Skin epidermis (tissue), 12 donors: ENCODE measurements around the gene OR52K2.
A peak's percentile ranks its signal among the peaks of the same experiment; 100 is the strongest.
"Not testable (repeated sequence)": the region's sequence is repeated elsewhere in the genome, so short reads cannot be mapped to it uniquely, and the experiment has no call there.

Experiments used
- H3K27ac ChIP-seq, 21 experiments: fragments of 200-600 bp; sonication (generic) in 11 of 21; one replicate each; pipeline ENCODE4 v1.5.0; 2020; ENCODE audit warnings: mild to moderate bottlenecking in 3 of 21, inconsistent platforms in 2 of 21, moderate library complexity in 2 of 21
- H3K4me3 ChIP-seq, 7 experiments: fragments of 200-600 bp; sonication (generic) in 2 of 7; one replicate each; pipeline ENCODE4 v1.5.0; 2020; ENCODE audit warnings: inconsistent platforms in 2 of 7, mild to moderate bottlenecking in 2 of 7, moderate library complexity in 1 of 7

The OR52K2 gene

DNA sequence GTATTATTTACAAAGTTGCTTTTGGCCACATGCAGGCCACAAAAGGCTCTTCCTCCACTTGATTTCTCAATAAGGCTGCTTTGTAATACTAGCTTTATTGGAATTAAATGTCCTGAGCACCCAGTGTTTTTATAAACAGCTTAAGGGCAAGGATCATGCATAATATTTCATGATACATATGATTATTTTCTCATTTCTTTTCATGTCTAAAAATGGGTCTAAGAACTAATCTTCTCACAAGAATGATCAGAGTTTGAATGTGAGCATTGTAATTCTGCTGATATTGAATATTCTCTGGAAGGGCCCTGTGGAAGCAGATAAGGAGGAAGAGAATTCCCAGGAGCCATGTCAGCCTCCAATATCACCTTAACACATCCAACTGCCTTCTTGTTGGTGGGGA lies at the start of gene OR52K2:
Gene OR52K2, plus strand, starts transcription at position 301 of the 400 bp plus-strand sequence. Its CDS starts 45 bp downstream, at position 346.
- Histone ChIP-seq H3K4me3 (no peak within 1 kb of the TSS), H3K27ac (no peak within 1 kb of the TSS)

GRCh38 chr11:4406206-4406605 lies 42.9 kb upstream of the OR52K2 start:
- H3K27ac ChIP-seq, H3K4me3 ChIP-seq: not testable (repeated sequence)

- Histone ChIP-seq H3K4me3 (no peak overlapping the region), H3K27ac (no peak overlapping the region)
Observed at GRCh38 chr11:4416306-4416705, 32.8 kb upstream of the OR52K2 start.

DNA sequence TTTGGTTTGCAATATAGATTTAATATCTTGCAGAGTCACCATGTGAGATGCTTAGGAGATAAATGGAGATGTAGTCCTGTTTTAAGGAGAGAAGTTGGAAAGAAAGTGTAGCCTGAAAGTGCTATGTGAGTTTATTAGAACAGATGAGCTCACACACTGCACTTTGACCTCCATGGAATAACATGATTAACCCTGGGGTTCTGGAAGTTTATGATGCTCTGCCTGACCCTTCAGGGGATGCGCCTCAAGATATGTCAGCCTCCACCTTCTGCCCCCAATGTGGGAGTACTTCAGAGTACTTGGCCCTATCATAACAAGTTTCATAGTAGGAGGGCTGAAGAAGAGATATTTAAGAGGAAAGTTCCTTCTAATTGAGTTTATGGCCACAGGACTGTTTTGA lies 32.3 kb upstream of the OR52K2 start:
- Histone ChIP-seq H3K27ac (no peak overlapping the region), H3K4me3 (no peak overlapping the region)

DNA sequence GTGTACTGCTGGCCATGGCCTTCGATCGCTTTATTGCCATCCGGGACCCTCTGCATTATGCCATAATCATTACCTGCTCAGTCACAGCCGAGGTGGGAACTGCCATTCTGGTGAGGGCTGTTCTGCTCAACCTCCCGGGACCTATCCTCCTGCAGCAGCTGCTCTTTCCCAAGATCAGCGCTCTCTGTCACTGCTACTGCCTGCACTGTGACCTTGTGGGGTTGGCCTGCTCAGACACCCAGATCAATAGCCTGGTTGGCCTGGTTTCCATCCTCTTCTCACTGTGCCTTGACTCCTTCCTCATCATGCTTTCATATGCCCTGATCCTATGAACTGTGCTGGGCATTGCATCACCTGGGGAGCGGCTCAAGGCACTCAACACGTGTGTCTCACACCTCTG lies 30.7 kb upstream of the OR52K2 start:
- no peak overlapping the region for H3K4me3 ChIP-seq
- no peak overlapping the region for H3K27ac ChIP-seq

- H3K4me3 ChIP-seq: no peak overlapping the region
- H3K27ac ChIP-seq: no peak overlapping the region
Observed at GRCh38 chr11:4430051-4430450, 19.0 kb upstream of the OR52K2 start.

DNA sequence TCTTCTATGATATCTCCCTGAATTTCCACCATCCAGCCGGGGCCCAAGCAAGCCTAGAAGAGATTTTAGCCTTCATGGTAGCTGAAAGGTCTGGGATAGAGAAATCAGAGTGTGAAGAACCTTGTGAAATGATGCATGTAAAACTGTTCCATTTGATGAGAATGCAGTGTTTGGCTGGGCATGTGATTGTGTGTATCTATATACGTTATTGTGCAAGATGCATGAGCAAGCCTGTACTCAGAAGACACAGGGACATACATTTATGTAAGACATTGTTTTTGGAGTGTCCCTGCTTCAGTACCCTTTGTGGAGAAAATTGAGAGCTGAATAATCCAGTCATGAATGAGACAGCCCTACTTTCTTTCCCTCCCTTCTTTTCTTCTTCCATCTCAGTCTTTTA lies 15.2 kb upstream of the OR52K2 start:
- H3K4me3 ChIP-seq: no peak overlapping the region

GRCh38 chr11:4436411-4436810 lies 12.7 kb upstream of the OR52K2 start:
- H3K4me3 ChIP-seq: no peak overlapping the region
- H3K27ac ChIP-seq: no peak overlapping the region

More for the DNA sequence above, 15.2 kb upstream of the OR52K2 start:
- H3K27ac ChIP-seq: no peak overlapping the region

- Histone ChIP-seq H3K4me3 (no peak overlapping the region), H3K27ac (no peak overlapping the region)
Observed at GRCh38 chr11:4441515-4441914, 7.6 kb upstream of the OR52K2 start.

DNA sequence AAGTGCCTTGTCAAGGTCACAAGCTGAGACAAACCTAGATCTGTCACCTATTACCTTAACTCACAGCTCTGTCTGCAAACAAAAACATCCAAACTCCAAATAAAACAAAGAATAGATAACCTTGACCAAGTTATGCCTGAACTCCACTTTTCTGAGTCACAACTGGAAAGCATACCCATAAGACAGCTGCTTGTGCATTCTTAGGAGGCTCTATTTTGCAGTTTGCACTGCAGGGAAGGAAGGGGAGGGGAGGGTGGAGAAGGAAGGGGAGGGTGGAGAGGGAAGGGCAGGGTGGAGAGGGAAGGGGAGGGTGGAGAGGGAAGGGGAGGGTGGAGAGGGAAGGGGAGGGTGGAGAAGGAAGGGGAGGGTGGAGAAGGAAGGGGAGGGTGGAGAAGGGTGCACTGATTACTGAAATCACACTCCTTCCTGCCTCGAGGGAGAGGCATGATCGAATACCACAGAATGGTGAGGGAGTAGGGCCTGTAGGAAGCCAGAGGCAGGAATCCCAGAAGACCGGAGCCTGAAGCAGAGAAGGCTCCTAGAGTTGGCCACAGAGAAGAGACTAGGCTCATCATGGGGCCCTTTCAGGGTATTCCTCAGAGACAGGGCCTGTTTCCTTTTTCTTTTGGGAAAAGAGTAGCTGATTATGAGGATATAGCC lies 5.7 kb upstream of the OR52K2 start:
- H3K27ac ChIP-seq: no peak overlapping the region

DNA sequence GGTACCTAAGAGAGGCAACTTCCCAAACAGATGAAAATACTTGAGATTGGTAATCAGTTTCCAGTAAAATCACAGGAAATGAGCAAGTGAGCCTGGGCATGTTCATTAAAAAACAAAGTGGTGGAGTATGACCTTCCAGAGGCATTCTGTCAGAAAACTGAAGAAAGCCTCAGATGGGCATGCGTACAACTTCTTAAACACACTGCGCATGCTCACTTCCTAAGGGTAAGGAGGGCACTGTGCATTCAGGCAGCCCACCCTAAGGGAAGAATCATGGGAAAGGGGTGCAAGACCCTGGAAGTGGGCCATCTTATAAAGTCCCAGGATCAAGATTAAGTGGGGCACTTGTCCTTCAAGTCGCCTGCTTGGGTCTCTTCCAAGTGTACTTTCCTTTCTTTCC lies 4.0 kb downstream of the OR52K2 start:
- no peak overlapping the region for H3K4me3 ChIP-seq
- no peak overlapping the region for H3K27ac ChIP-seq

More for the DNA sequence above, 5.7 kb upstream of the OR52K2 start:
- no peak overlapping the region for H3K4me3 ChIP-seq

GRCh38 chr11:4454021-4454420 lies 4.9 kb downstream of the OR52K2 start:
- Histone ChIP-seq H3K27ac (peak overlapping the region in 2 of 21 experiments; percentile 1 to 6), H3K4me3 (no peak overlapping the region)

DNA sequence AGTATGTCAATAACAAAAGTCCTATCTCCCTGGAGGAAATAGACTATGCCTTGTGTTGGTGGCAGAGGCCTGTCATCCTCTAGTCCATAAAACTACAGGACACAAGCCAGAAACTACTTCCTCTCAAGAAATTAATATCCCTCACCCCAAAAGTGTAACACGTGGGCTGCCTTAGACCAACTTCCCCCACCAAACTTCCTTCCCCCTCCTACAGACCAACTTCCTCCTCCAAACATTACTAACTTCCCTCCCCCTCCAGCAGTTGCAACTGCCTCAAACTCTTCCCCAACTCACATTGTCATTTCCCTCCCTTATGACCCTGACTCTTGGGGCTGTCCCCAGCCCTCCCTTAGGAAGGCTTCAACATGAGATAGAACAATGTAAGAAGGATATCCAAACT lies 6.3 kb downstream of the OR52K2 start:
- H3K27ac ChIP-seq: peak overlapping the region in 1 of 21 experiments; percentile 50
- H3K4me3 ChIP-seq: no peak overlapping the region

GRCh38 chr11:4459500-4459899 lies 10.4 kb downstream of the OR52K2 start:
- Histone ChIP-seq H3K4me3 (no peak overlapping the region), H3K27ac (no peak overlapping the region)

GRCh38 chr11:4460151-4460550 lies 11.1 kb downstream of the OR52K2 start:
- Histone ChIP-seq H3K4me3 (no peak overlapping the region), H3K27ac (no peak overlapping the region)

DNA sequence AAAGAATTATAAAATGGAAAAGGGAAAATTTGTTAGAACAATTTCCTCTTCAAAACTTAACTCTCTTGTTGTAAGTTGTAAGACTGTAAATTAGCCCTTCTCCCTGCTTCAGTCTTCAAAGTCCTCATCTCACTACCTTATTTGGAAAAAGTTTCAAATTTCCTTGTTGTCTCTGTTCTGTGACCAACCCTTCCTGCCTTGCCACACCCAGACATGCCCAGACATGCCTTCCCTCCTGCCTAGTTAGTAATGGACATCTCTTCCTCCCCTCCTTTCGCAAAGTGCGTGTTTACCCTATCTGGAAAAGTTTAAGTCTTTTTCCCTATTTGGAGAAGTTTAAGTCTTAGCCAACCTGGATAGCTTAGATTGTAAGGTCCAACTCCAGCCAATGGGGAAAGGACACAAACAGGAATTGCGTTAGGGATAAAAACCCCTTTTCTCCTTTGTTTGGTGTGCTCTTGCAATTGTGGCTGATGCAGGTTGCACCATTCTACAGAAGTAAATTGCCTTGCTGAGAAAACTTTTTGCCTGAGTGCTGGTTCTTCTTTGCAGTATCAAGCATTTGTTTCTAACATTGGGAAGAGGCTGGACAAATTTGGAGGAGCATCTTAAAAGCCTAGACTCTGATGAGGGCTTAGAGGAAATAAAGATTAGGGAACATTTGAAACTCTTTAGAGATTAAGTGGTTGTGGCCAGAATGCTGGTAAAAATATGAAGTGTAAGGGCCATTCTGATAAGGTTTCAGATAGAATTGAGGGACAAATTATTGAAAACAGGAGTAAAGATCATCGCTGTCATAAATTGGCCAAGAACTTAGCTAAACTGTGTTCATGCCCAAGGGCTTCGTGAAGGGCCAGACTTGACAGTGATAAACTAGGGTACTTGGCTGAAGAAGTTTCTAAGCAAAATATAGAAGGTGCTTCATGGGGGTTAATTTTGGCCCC lies 15.4 kb downstream of the OR52K2 start:
- no peak overlapping the region for H3K4me3 ChIP-seq
- no peak overlapping the region for H3K27ac ChIP-seq

DNA sequence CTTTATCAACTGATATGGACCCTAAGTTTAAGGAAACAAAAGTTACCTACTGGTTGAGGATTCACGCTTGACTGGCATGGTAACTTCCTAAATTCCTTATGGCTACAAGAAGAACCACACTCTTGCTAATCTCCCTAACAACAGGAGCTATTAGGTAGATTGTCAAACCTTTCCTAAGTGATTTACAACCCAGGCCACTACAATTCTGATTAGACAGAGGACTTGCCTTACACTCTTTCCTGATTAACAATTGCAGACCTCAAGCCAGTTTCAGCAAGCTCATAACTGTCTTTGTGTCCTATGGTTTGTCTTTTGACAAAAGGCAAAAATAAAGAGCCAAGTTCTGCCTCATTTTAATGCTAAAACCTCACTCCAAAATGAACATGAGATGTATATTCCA lies 16.3 kb downstream of the OR52K2 start:
- no peak overlapping the region for H3K27ac ChIP-seq
- H3K4me3 ChIP-seq: no peak overlapping the region

DNA sequence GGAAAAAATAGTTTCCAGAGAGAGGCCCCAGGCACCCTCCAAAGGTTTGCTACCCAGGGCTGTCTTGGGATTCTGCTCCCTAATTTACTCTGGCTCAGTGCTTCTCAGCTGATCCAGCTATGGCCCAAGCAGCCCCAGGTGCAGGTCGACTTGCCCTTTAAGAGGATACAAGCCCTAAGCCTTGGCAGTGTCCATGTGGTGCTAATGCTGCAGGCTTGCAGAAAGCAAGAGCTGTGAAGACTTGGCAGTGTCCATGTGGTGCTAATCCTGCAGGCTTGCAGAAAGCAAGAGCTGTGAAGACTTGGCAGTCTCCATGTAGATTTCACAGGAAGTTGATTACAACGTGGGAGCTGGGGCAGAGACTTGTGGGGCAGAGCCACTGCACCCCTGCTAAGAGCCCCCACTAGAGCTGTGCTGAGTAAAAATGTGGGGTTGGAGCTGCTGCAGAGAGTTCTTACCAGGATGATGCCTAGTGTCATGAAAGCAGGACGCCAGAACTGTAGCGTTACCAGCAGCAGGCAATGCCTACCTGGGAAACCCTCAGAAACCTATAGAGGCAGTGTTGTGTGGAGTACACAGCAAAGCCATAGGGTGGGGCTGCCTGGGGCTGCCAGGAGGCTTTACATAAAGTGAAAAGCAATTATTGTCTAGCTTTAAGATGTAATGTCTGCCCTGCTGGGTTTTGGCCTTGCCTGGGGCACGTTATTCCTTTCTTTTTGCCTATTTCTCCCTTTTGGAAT lies 17.2 kb downstream of the OR52K2 start:
- H3K4me3 ChIP-seq: no peak overlapping the region
- H3K27ac ChIP-seq: no peak overlapping the region

- Histone ChIP-seq H3K27ac (no peak overlapping the region), H3K4me3 (no peak overlapping the region)
Observed at GRCh38 chr11:4466871-4467442, 17.9 kb downstream of the OR52K2 start.
